SK-N-MC (cell line): ENCODE measurements around the gene RIMBP2.

Experiments
- EZH2 ChIP-seq: fragments of 200-600 bp; sonication (generic); IDR thresholded peaks from one replicate; pipeline ENCODE4 v1.6.1; 2017; ENCODE audit warnings: antibody characterized with exemption
- FOXP2 ChIP-seq: optimal IDR thresholded peaks from 2 replicates; pipeline ENCODE3; 2011; ENCODE audit warnings: mild to moderate bottlenecking, moderate library complexity; ENCODE audit not compliant: insufficient read depth; ENCODE audit errors: extremely low read length, control extremely low read depth
- POLR2AphosphoS5 ChIP-seq: IDR thresholded peaks from 2 replicates; pipeline ENCODE4 v1.6.1; 2012; ENCODE audit warnings: mild to moderate bottlenecking, low read depth, low read length, borderline replicate concordance

GRCh38 chr12:130405332-130405731 lies 310.8 kb downstream of the RIMBP2 start:
- TF ChIP-seq EZH2 (no peak), POLR2AphosphoS5 (no peak), FOXP2 (no peak)
